KBM-7 (cell line): ENCODE results near the gene VPS35L.

Source experiments
- DNase-seq: peaks from one replicate; pipeline ENCODE4 v3.0.0-alpha.2; 2015
- in situ Hi-C: fragments of 300-500 bp; cut with MboI; formaldehyde crosslinking; loops from 2 replicates; pipeline ENCODE4 v1.14.3; 2020; ENCODE audit warnings: low sequenced_read_pairs, low pct_unique_long_range_greater_than_20kb, mixed read lengths

The VPS35L gene

DNA sequence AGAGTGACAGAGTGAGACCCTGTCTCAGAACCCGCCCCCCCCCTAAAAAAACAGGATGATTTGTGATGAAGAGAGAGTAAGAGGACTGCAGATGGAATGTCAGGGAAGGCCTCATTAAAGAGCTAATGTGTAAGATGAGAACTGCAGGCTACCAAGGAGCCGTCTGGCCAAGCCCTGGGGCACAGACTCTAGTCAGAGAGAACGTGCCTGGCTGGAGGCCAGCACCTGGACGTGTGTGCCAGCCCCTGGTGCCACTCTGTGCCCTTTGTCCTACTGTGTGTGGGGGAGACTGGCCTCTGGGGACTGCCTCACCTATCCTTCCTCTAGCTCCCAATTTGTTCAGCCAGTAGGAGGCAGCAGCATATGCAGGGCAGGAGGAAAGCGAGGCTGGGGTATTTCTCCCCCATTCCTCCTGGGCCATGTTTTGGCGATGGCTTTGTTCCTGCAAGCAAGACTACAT, 125.4 kb downstream of the VPS35L start:
- in situ Hi-C loops: no loop called here

DNA sequence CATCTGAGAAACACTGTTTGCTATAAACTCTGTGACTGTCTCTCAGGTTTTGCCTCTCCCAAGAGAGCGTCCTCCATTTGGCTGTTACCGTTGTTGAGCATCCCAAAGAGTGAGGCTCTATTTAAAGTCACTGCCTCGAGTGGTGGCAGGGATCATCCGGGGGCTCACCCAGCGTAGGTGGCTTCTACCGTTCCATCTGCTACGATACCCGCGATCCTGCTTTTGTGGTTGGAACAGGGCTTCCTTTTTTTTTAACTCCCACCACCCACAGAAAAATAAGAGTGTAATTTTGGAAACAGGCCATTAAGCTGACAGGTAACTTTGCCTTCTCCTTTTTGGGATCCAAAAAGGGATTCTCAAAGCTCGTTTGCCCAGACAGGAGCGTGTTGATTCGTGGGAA, 126.1 kb downstream of the VPS35L start:
- DNase-seq: peak; percentile 25
- in situ Hi-C loops: no loop called here

More for the DNA sequence above, 125.4 kb downstream of the VPS35L start:
- DNase-seq: no peak

GRCh38 chr16:19683453-19684236, 128.1 kb downstream of the VPS35L start:
- in situ Hi-C loops: no loop called here
- no peak for DNase-seq

- no peak for DNase-seq
These were observed 129.7 kb downstream of the VPS35L start for GRCh38 chr16:19685176-19685575.

GRCh38 chr16:19687279-19687678, 131.8 kb downstream of the VPS35L start:
- in situ Hi-C loops: no loop called here
- DNase-seq: no peak

More at GRCh38 chr16:19685176-19685575, 129.7 kb downstream of the VPS35L start:
- in situ Hi-C loops: no loop called here

GRCh38 chr16:19688396-19689024, 133.0 kb downstream of the VPS35L start:
- DNase-seq: peak; percentile 15
- in situ Hi-C loops: no loop called here

GRCh38 chr16:19689342-19689741, 133.8 kb downstream of the VPS35L start:
- in situ Hi-C loops: no loop called here
- no peak for DNase-seq

DNA sequence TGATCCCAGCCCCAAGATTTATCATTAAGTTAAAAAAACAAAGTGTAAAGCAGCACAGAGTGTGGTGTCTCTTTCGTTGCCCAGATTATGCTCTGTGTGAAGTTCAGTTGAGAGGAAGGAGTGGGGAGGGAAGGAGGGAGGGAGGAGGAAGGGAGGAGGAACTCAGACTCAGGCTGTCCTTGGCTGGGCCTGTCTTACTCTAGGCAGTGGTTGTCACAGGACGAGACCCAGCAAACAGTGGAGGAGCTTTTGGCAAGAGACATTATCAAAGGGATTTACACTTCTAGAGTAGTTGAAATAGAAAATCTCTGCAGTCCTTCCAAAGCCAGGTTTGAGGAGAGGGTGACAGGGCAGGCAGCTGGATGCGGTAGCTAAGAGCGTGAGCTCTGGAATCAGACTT, 134.7 kb downstream of the VPS35L start:
- peak; percentile 28 for DNase-seq
- in situ Hi-C loops: no loop called here

GRCh38 chr16:19691161-19691711, 135.7 kb downstream of the VPS35L start:
- DNase-seq: peak; percentile 20
- in situ Hi-C loops: no loop called here

GRCh38 chr16:19694989-19695388, 139.5 kb downstream of the VPS35L start:
- in situ Hi-C loops: no loop called here
- DNase-seq: no peak

DNA sequence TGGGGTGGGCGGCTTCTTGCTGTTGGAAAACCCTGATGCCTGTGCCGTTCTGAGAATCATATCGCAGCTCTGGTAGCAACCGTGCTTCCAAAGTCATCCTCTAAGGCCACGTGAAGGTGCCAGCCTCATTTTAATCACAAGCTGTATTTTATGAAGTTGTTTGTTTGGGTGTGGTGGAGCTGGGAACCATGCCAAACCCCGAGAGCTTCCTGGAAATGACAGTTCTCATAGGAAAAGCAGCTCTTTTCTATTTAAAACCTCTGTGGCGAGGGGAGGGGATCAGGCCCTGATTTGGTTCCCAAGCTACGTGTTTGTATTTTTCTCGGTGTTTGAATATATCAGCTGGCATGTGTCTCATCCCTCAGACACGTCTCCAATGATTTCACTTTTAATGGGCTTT, 140.8 kb downstream of the VPS35L start:
- peak; percentile 80 for DNase-seq
- in situ Hi-C loops: no loop called here

GRCh38 chr16:19696961-19697360, 141.5 kb downstream of the VPS35L start:
- in situ Hi-C loops: no loop called here
- no peak for DNase-seq

DNA sequence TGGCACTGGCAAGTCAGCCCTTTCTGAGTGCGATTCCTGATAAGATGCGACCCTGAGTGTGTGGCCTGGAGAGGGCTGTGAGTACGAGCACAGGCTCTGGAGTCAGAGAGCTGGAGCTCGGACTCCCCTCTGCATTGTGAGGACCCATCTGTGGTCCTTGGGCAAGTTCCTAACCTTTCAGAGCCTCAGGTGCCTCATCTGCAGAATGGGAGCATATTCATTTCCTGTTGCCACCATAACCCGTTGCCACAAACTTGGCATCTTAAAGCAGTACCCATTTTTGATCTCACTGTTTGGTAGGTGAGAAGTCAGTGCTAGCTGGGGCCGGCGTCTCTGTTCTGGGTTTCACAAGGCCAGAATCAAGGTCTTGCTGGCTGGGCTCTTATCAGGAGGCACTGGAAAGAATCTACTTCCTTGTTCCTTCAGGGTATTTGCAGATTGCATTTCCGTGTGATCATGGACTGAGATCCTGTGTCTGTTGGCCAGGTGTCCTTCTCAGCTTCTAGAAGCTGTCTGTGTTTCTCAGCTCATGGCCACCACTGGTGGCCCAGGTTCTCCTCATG, 142.3 kb downstream of the VPS35L start:
- DNase-seq: no peak
- in situ Hi-C loops: no loop called here

GRCh38 chr16:19698480-19699465, 143.3 kb downstream of the VPS35L start:
- in situ Hi-C loops: no loop called here
- DNase-seq: no peak

DNA sequence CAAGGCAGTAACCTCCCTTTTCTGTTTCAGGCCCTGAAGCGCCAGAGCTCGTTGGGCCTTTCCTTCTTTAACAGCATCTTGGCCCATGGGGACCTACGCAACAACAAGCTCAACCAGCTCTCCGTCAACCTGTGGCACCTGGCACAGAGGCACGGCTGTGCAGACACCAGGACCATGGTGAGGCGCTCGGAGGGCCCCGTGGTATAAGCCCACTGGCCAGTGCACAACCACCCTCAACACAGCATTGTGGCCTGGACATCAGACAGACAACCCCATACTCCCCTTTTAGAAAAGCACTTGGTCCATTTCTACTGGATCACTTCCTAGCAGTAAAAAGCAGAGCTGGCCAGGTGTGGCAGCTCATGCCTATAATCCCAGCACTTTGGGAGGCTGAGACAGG, 144.0 kb downstream of the VPS35L start:
- DNase-seq: no peak
- in situ Hi-C loops: no loop called here

GRCh38 chr16:19700319-19700781, 144.8 kb downstream of the VPS35L start:
- DNase-seq: no peak
- in situ Hi-C loops: no loop called here

DNA sequence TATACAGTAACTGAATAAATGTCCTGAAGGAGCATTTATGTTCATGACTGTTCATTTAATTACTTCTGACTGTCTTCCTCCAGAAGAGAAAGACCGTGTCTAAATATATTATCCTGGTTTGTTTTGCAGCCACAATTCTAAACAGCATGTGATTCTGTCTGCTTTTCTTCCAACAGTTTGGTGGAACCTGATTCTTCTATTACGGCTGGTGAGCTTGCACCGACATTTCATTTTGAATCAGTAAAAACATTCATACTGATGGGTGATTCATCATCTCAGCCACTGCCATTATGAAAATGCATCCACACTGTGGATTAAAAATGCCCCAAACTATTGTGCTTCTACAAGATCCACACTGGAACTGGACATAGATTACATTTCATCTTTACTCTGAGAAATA, 145.6 kb downstream of the VPS35L start:
- DNase-seq: no peak
- in situ Hi-C loops: no loop called here

GRCh38 chr16:19703172-19703889, 147.8 kb downstream of the VPS35L start:
- in situ Hi-C loops: no loop called here
- DNase-seq: no peak
